GM12875 (cell line): Measurements from ENCODE around the gene PRAMEF10.
"Not testable (repeated sequence)": the region's sequence is repeated elsewhere in the genome, so short reads cannot be mapped to it uniquely, and the experiment has no call there.

Experiments used
- H3K4me3 ChIP-seq: one replicate; pipeline ENCODE4 v1.5.1; 2011; ENCODE audit warnings: low read depth, low read length, control low read depth
- TF ChIP-seq, protein P1 (sequence below): IDR thresholded peaks from 2 replicates; pipeline ENCODE4 v1.5.1; 2011; ENCODE audit warnings: low read depth, mild to moderate bottlenecking, control low read depth, inconsistent platforms, low read length, moderate library complexity, borderline replicate concordance; ENCODE audit not compliant: insufficient read depth

Gene PRAMEF10, protein sequence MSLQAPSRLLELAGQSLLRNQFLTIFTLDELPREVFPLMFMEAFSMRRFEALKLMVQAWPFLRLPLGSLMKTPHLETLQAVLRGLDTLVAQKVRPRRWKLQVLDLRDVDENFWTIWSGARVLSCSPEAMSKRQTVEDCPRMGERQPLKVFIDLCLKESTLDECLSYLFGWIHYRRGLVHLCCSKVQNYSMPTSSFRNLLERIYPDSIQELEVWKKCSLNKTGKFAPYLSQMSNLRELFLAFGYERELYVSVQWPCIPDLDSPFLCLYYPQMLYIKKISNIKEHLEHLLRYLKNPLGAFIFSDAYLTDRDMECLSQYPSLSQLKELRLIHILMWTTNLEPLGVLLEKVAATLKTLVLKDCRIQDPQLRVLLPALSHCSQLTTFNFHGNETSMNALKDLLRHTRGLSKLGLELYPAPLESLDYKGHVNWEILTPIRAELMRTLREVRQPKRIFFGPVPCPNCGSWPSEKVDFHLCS

GRCh38 chr1:12898170-12898569, at the start of gene PRAMEF10:
Gene PRAMEF10, minus strand, starts transcription at chr1:12898270. Its CDS starts 2,423 bp downstream, at chr1:12895847.
- H3K4me3 ChIP-seq = not testable (repeated sequence)

- not testable (repeated sequence) for H3K4me3 ChIP-seq
Observed at GRCh38 chr1:12947480-12947879, 49.4 kb upstream of the PRAMEF10 start, which contains the start of gene PRAMEF6. Gene PRAMEF6, minus strand, starts transcription at chr1:12947580. Its CDS starts 5,062 bp downstream, at chr1:12942518.

- H3K4me3 ChIP-seq = not testable (repeated sequence)
Observed at GRCh38 chr1:12924368-12924767, 26.3 kb upstream of the PRAMEF10 start.

GRCh38 chr1:12921749-12922148, 23.7 kb upstream of the PRAMEF10 start:
- not testable (repeated sequence) for H3K4me3 ChIP-seq

DNA sequence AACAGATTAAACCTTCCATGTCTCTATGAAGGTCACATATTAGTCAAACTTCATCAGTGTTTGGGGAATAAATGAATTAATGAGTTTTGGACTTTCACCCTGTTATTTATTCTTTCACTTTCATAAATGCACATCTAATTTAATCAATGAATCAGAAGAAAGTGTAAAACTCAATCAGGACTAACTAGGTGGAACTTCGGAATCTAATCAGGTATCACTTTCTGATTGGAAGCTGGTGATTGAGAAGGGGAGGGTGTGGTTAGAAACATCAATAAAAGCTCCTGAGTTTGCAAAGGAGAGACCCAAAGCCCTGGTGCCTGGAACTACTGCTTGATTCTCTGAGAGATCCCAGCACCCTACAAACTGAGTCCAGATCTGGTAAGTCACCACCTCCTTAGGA, 18.2 kb upstream of the PRAMEF10 start, which contains the start of gene PRAMEF7:
Gene PRAMEF7, plus strand, starts transcription at position 301 of the 400 bp plus-strand sequence. CDS start 1,083 bp downstream, outside the sequence.
- H3K4me3 ChIP-seq = not testable (repeated sequence)

DNA sequence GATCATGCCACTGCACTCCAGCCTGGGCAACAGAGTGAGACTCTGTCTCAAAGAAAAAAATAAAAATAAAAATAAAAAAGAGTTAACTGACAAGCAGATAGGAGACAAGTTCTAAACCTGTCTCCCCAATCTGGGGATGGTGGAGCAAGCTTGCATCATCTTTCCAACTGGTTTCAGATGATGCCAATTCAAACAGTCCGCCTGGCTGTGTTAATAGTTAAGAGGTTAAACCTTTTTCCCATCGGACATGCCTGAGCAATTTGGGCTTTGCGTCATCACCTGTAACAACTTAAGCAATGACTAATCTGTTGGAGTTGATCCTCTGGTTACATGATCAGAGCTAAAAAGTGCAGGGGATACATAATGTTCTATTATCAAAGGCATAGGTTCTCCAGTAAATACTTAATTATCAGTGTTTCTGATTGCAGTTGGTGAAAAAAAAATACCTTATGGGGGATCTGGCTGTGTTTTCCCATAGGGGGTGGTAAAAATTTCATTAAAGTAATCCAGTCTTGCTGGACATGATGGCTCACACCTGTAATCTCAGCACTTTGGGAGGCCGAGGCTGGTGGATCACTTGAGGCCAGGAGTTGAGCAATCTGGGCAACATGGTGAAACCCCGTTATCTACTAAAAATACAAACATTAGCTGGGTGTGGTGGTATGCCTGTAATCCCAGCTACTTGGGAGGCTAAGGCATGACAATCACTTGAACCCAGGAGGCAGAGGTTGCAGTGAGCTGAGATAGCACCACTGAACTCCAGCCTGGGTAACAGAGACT, 5.9 kb upstream of the PRAMEF10 start:
- H3K4me3 ChIP-seq = not testable (repeated sequence)

DNA sequence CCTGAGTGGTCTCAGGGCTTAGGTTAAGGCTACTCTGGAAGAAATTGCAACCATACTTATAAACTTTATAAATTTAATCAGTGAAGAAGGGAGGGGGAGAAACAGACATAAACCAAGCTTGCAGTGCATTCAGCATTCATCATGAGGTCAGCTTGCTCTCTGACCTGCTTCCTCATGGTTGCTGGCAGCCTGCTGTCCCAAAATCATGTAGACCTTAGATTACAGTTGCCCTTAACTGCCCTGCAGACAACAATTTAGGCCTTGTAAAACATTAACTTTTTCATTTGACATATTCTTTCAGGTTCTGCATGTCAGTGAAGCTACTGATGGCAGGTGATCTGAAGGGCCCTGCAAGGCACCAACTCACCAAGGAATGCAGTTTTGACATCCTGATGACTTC, 1.1 kb upstream of the PRAMEF10 start:
- not testable (repeated sequence) for H3K4me3 ChIP-seq

DNA sequence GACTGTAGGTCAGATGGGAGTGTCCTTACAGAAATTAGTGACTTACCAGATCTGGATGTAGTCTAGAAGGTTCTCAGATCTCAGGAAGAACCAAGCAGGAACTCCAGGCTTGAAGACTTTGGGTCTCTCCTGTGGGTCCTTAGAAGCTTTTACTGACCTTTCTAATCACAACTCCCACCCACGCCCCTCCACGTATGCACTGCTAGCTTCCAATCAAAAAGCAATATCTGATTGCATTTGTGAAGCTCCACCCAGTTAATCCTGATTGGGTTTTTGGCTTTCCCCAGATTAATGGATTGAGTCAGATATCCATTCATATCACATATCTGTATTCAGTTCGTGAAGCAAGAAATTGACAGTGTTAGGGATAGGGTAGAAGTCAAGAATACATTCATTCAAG, 12.0 kb downstream of the PRAMEF10 start, which contains the start of gene PRAMEF4:
Gene PRAMEF4, minus strand, starts transcription at position 101 of the 400 bp plus-strand sequence. CDS start 2,807 bp downstream, outside the sequence.
- not testable (repeated sequence) for H3K4me3 ChIP-seq

GRCh38 chr1:12878453-12878852, 19.6 kb downstream of the PRAMEF10 start:
- not testable (repeated sequence) for H3K4me3 ChIP-seq

- H3K4me3 ChIP-seq = not testable (repeated sequence)
Observed at GRCh38 chr1:12863131-12863880, 34.8 kb downstream of the PRAMEF10 start.

DNA sequence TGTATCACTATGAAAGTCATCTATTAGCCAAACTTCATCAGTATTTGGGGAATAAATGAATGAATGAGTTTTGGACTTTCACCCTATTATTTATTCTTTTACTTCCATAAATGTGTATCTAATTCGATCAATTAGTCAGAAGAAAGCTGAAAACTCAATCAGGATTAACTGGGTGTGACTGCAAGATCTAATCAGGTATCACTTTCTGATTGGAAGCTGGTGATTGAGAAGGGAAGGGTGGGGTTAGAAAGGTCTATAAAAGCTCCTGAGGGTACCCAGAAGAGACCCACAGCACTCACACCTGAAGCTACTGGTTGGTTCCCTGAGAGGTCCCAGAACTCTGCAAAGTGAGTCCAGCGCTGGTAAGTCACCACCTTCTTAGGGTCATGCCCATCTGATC, 41.3 kb downstream of the PRAMEF10 start, which contains the start of gene PRAMEF2:
Gene PRAMEF2, plus strand, starts transcription at position 301 of the 400 bp plus-strand sequence. CDS start 1,924 bp downstream, outside the sequence.
- H3K4me3 ChIP-seq = not testable (repeated sequence)

- H3K4me3 ChIP-seq = no peak overlapping the region
- TF ChIP-seq, protein P1, sequence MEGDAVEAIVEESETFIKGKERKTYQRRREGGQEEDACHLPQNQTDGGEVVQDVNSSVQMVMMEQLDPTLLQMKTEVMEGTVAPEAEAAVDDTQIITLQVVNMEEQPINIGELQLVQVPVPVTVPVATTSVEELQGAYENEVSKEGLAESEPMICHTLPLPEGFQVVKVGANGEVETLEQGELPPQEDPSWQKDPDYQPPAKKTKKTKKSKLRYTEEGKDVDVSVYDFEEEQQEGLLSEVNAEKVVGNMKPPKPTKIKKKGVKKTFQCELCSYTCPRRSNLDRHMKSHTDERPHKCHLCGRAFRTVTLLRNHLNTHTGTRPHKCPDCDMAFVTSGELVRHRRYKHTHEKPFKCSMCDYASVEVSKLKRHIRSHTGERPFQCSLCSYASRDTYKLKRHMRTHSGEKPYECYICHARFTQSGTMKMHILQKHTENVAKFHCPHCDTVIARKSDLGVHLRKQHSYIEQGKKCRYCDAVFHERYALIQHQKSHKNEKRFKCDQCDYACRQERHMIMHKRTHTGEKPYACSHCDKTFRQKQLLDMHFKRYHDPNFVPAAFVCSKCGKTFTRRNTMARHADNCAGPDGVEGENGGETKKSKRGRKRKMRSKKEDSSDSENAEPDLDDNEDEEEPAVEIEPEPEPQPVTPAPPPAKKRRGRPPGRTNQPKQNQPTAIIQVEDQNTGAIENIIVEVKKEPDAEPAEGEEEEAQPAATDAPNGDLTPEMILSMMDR = no peak
Observed at GRCh38 chr1:12851779-12852178, 46.3 kb downstream of the PRAMEF10 start.

DNA sequence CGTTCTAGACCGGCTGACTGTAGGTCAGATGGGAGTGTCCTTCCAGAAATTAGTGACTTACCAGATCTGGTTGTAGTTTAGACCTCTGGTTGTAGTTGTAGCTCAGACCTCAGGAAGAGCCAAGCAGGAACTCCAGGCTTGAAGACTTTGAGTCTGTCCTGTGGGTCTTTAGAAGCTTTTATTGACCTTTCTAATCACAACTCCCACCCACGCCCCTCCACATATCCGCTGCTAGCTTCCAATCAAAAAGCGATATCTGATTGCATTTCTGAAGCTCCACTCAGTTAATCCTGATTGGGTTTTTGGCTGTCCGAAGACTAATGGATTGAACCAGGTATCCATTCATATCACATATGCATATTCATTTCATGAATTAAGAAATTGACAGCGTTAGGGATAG, 49.5 kb downstream of the PRAMEF10 start, which contains the start of gene HNRNPCL1:
Gene HNRNPCL1, minus strand, starts transcription at position 101 of the 400 bp plus-strand sequence. CDS start 431 bp downstream, outside the sequence.
- not testable (repeated sequence) for H3K4me3 ChIP-seq
